K562 (cell line): Measurements from ENCODE around the gene SHBG. TPM values are rescaled to one million over a fixed set of nuclear protein-coding genes. Genes with fewer than 3 reads are reported as not detected.

Experiments used
- ATAC-seq: fragments of 200-7000 bp; cut with Tn5 transposase; 3 replicates; pipeline ENCODE4 v1.9.1; 2020; ENCODE audit warnings: moderate library complexity
- BruUV-seq: library from RNA; stranded (reverse); fragments of 400-500 nt; replicated peaks from 2 replicates; lab custom pipeline; 2021; lab: Mats Ljungman, UMichigan
- CTCF ChIA-PET: fragments of 300-600 bp; formaldehyde crosslinking; extraction: SDS; loops from one replicate; lab custom pipeline; 2021; ENCODE audit warnings: low intra/inter-chr PET ratio; lab: Yijun Ruan, JAX
- POLR2A ChIA-PET: fragments of 300-600, 350-650 bp; sonication (Branson Sonifier 250); formaldehyde crosslinking; extraction: SDS; loops from one replicate; lab custom pipeline; 2021; ENCODE audit warnings: antibody characterized with exemption, inconsistent platforms; lab: Yijun Ruan, JAX
- DNase-seq, 4 experiments: peaks; one replicate each; pipeline versions ENCODE4 v3.0.0 to v3.0.0-alpha.2; 2011 to 2018; ENCODE audit warnings: low spot score in 3 of 4, mixed read lengths in 3 of 4; ENCODE audit errors: extremely low read depth in 1 of 4
- FAIRE-seq: peaks from 2 replicates; lab custom pipeline; 2011; peaks lifted over from hg19 to GRCh38; lab: Jason Lieb, UNC
- H2AFZ ChIP-seq: 2 replicates; pipeline ENCODE4 v1.6.0; 2011; ENCODE audit warnings: low read depth, low read length, control low read depth, inconsistent platforms
- H3K27ac ChIP-seq: fragments of 200-600 bp; 3 replicates; pipeline ENCODE4 v1.8.0; 2011; ENCODE audit warnings: low read depth, mild to moderate bottlenecking, control low read depth, inconsistent platforms, low read length, moderate library complexity, mixed read lengths; ENCODE audit errors: extremely low read depth
- H3K27me3 ChIP-seq, 2 experiments: fragments of 300-600 bp in 1 of 2; 2 replicates in 1 of 2; 3 replicates in 1 of 2; pipeline versions ENCODE4 v1.6.0 to v1.8.0; 2011; ENCODE audit warnings: inconsistent platforms in 2 of 2, low read length in 2 of 2, mild to moderate bottlenecking in 1 of 2, mixed read lengths in 1 of 2, moderate library complexity in 1 of 2; ENCODE audit not compliant: control insufficient read depth in 2 of 2, insufficient read depth in 2 of 2
- H3K36me3 ChIP-seq: fragments of 300-600 bp; 3 replicates; pipeline ENCODE4 v1.8.0; 2011; ENCODE audit warnings: mild to moderate bottlenecking, low read length, inconsistent platforms; ENCODE audit not compliant: control insufficient read depth, insufficient read depth
- H3K4me1 ChIP-seq, 2 experiments: fragments of 200-600 bp in 1 of 2; replicated peaks in 1 of 2; 2 replicates in 1 of 2; 3 replicates in 1 of 2; pipeline versions ENCODE4 v1.5.1 to v1.8.0; 2011; ENCODE audit warnings: inconsistent platforms in 2 of 2, low read length in 2 of 2, mild to moderate bottlenecking in 1 of 2, mixed read lengths in 1 of 2, moderate library complexity in 1 of 2; ENCODE audit not compliant: control insufficient read depth in 2 of 2, insufficient read depth in 2 of 2
- H3K4me2 ChIP-seq: 2 replicates; pipeline ENCODE4 v1.6.1; 2011; ENCODE audit warnings: low read length, control low read depth, inconsistent platforms, mixed read lengths; ENCODE audit not compliant: insufficient read depth
- H3K4me3 ChIP-seq: fragments of 200-600 bp; sonication (generic), shearing (Covaris generic); 2 replicates; pipeline ENCODE4 v1.5.1; 2016; ENCODE audit warnings: control low read depth, inconsistent platforms
- H3K79me2 ChIP-seq: fragments of 200-600 bp; 3 replicates; pipeline ENCODE4 v1.8.0; 2011; ENCODE audit warnings: low read length, inconsistent platforms; ENCODE audit not compliant: control insufficient read depth, insufficient read depth
- H3K9ac ChIP-seq, 2 experiments: 2 replicates each; pipeline versions ENCODE4 v1.6.0 to v1.6.1; 2011; ENCODE audit warnings: low read depth in 2 of 2, low read length in 2 of 2, control low read depth in 1 of 2, inconsistent platforms in 1 of 2, mild to moderate bottlenecking in 1 of 2, mixed read lengths in 1 of 2; ENCODE audit not compliant: insufficient read depth in 1 of 2
- H3K9me1 ChIP-seq: one replicate; pipeline ENCODE4 v1.6.0; 2011; ENCODE audit warnings: inconsistent platforms, mild to moderate bottlenecking, low read length, moderate library complexity; ENCODE audit not compliant: control insufficient read depth, insufficient read depth
- H3K9me3 ChIP-seq: replicated peaks from 2 replicates; pipeline ENCODE4 v1.5.1; 2011; ENCODE audit warnings: low read depth, low read length, inconsistent platforms; ENCODE audit not compliant: control insufficient read depth, insufficient read depth
- H4K20me1 ChIP-seq: replicated peaks from 2 replicates; pipeline ENCODE4 v1.6.1; 2011; ENCODE audit warnings: low read length, inconsistent platforms, mixed read lengths; ENCODE audit not compliant: control insufficient read depth, insufficient read depth
- DEAF1 ChIP-seq: fragments of 450-650 bp; formaldehyde crosslinking; IDR thresholded peaks from 2 replicates; pipeline ENCODE4 v1.4.0; 2020; ENCODE audit warnings: mild to moderate bottlenecking, moderate library complexity
- EZH2 ChIP-seq: IDR thresholded peaks from 2 replicates; pipeline ENCODE4 v1.6.1; 2012; ENCODE audit warnings: low read depth, mild to moderate bottlenecking, inconsistent platforms, low read length, borderline replicate concordance
- HDAC3 ChIP-seq: fragments of 450-650 bp; IDR thresholded peaks from 2 replicates; pipeline ENCODE4 v1.6.1; 2018; ENCODE audit warnings: borderline replicate concordance, mild to moderate bottlenecking, moderate library complexity; ENCODE audit not compliant: partially characterized antibody
- HNRNPUL1 ChIP-seq: fragments of 200-400 bp; formaldehyde crosslinking; IDR thresholded peaks from 2 replicates; pipeline ENCODE4 v1.6.1; 2017; ENCODE audit warnings: low read length
- KDM5B ChIP-seq: fragments of 200-600 bp; sonication (generic); IDR thresholded peaks from 2 replicates; pipeline ENCODE4 v1.6.1; 2012; ENCODE audit warnings: low read depth, mild to moderate bottlenecking, moderate library complexity, low read length, control low read depth, inconsistent platforms; ENCODE audit not compliant: insufficient replicate concordance
- MAZ ChIP-seq, 2 experiments: fragments of 450-650 bp in 1 of 2; sonication (generic) in 1 of 2; formaldehyde crosslinking; IDR thresholded peaks in 1 of 2; conservative IDR thresholded peaks in 1 of 2; 2 replicates each; pipeline versions ENCODE4 v1.4.0 to v1.5.0; 2020; ENCODE audit warnings: mild to moderate bottlenecking in 1 of 2, missing genetic modification reagents in 1 of 2
- MCM3 ChIP-seq: fragments of 450-650 bp; IDR thresholded peaks from 2 replicates; pipeline ENCODE4 v1.6.1; 2016
- MEF2D ChIP-seq: conservative IDR thresholded peaks from 2 replicates; pipeline ENCODE4 v1.6.1; 2016; ENCODE audit warnings: low read depth, missing genetic modification characterization, missing compliant biosample characterization
- NFIC ChIP-seq: fragments of 450-650 bp; IDR thresholded peaks from 2 replicates; pipeline ENCODE4 v1.6.1; 2017; ENCODE audit warnings: mild to moderate bottlenecking, inconsistent platforms
- RBM25 ChIP-seq: fragments of 200-400 bp; formaldehyde crosslinking; IDR thresholded peaks from 2 replicates; pipeline ENCODE4 v1.6.1; 2018; ENCODE audit warnings: low read length, low read depth, moderate library complexity; ENCODE audit not compliant: severe bottlenecking
- TAF1 ChIP-seq: IDR thresholded peaks from 2 replicates; pipeline ENCODE4 v1.6.1; 2011; ENCODE audit warnings: mild to moderate bottlenecking, low read length, moderate library complexity; ENCODE audit not compliant: insufficient read depth, control insufficient read depth, severe bottlenecking; ENCODE audit errors: extremely low read depth
- TCFL5 ChIP-seq: fragments of 250-450 bp; sonication (Bioruptor Pico); conservative IDR thresholded peaks from 2 replicates; pipeline ENCODE4 v1.6.1; 2021; ENCODE audit warnings: mild to moderate bottlenecking, moderate library complexity, matching md5 sums
- TEAD1 ChIP-seq, 2 experiments: fragments of 450-650 bp in 1 of 2; sonication (generic) in 1 of 2; formaldehyde crosslinking; IDR thresholded peaks; 2 replicates each; pipeline versions ENCODE4 v1.4.0 to v1.8.0; 2020 to 2022; ENCODE audit warnings: mild to moderate bottlenecking in 2 of 2, missing genetic modification reagents in 1 of 2
- ZC3H4 ChIP-seq: sonication (generic); formaldehyde crosslinking; IDR thresholded peaks from 2 replicates; pipeline ENCODE4 v1.9.0; 2021; ENCODE audit warnings: missing genetic modification reagents, borderline replicate concordance
- ZKSCAN1 ChIP-seq: fragments of 150-350 bp; IDR thresholded peaks from 2 replicates; pipeline ENCODE4 v1.6.1; 2016; ENCODE audit warnings: low read depth, low read length
- ZNF511 ChIP-seq: sonication (generic); formaldehyde crosslinking; IDR thresholded peaks from 2 replicates; pipeline ENCODE4 v1.8.0; 2022; ENCODE audit warnings: mild to moderate bottlenecking, missing genetic modification reagents
- WGBS: fragments of 100-300 bp; shearing (Covaris generic); methylation state at CpG from one replicate; pipeline ENCODE4 v1.1.6; 2016; ENCODE audit warnings: low coverage, mixed read lengths; ENCODE audit not compliant: insufficient coverage; ENCODE audit errors: missing lambda C conversion rate; 5-methylcytosine and 5-hydroxymethylcytosine counted together
- in situ Hi-C: fragments of 300-500 bp; cut with MboI; formaldehyde crosslinking; loops from 4 replicates; pipeline ENCODE4 v1.15.0; 2018; ENCODE audit warnings: inconsistent platforms, mixed read lengths
- intact Hi-C: fragments of 100-400 bp; cut with micrococcal nuclease; formaldehyde crosslinking; loops from 2 replicates; pipeline ENCODE4 v1.14.2; 2022
- polyA plus RNA-seq, 8 experiments: library from polyadenylated mRNA; depleted of rRNA in 4 of 8; stranded (reverse) in 5 of 8; unstranded in 3 of 8; fragments of >200 nt; fragmentation: Nextera tagmentation in 2 of 8; fragmentation: Illumina TruSeq in 1 of 8; extraction: Ambion mirVana in 2 of 8; extraction: Trizol in 1 of 8; gene quantifications; 2 replicates each; pipeline versions ENCODE4 v1.2.1 to v1.2.3, GENCODE V29; 2011 to 2014; ENCODE audit warnings: inconsistent platforms in 1 of 8, missing spikeins in 1 of 8
- total RNA-seq, 7 experiments: library from RNA; depleted of rRNA in 6 of 7; stranded (reverse); fragments of >200 nt in 6 of 7; fragmentation: Illumina TruSeq in 2 of 7; extraction: Trizol in 2 of 7; gene quantifications; 2 replicates each; pipeline versions ENCODE4 v1.2.1 to v1.2.3, GENCODE V29; 2011 to 2021; ENCODE audit warnings: low replicate concordance in 1 of 7

Gene SHBG
- total and polyA plus RNA-seq, 9 of the 15 experiments (the other 6 are each of a cell fraction or from before 2014, with no cell fraction given), result not detected

- no peak overlapping the region for H2AFZ ChIP-seq
- DNase-seq, result no peak
- no peak overlapping the region for H3K4me2 ChIP-seq
- peaks cover 0 to 17% of the 10 kb centered on the region in 2 experiments; a peak in 4 of 5 replicates for H3K4me1 ChIP-seq
- in situ Hi-C loops, result no loop called here
- no peaks in the 10 kb centered on the region for H3K9me3 ChIP-seq
- FAIRE-seq, result no peak
- WGBS, result 66% methylated on average over 6 of the region's 7 CpGs
- H3K79me2 ChIP-seq, result no peaks in the 10 kb centered on the region
- H3K27ac ChIP-seq, result no peak overlapping the region
- H3K4me3 ChIP-seq, result no peak overlapping the region
- no peaks in the 10 kb centered on the region for H3K36me3 ChIP-seq
- H3K9ac ChIP-seq, result no peak overlapping the region
- no TSS peak for BruUV-seq
- H3K9me1 ChIP-seq, result no peaks in the 10 kb centered on the region
- H3K27me3 ChIP-seq, result no peaks in the 10 kb centered on the region
- no peak for ATAC-seq
- CTCF ChIA-PET, result no interaction called here
- POLR2A ChIA-PET, result interaction anchor here (0.7 to 3.5 kb wide), 2 partner anchors 11 to 60 kb away, joined by 5 to 38 read pairs; partner anchors contain the start of genes TP53 and WRAP53
- TF ChIP-seq EZH2 (no peak), TEAD1 (CRISPR knock-in tag; IDR thresholded peaks at IDR 0.05) (no peak), ZC3H4 (CRISPR knock-in tag) (no peak), KDM5B (no peak), RBM25 (no peak), HDAC3 (no peak), ZNF511 (CRISPR knock-in tag) (no peak), HNRNPUL1 (no peak), MAZ (CRISPR knock-in tag; conservative IDR thresholded peaks at IDR 0.05 in 1 of 2, IDR thresholded peaks at IDR 0.05 in 1 of 2) (no peak), TCFL5 (CRISPR knock-in tag) (no peak), TAF1 (no peak), MCM3 (no peak), ZKSCAN1 (no peak), MEF2D (tag) (no peak), DEAF1 (no peak), NFIC (no peak)
- intact Hi-C loops, result no loop called here
- no peaks in the 10 kb centered on the region for H4K20me1 ChIP-seq
Observed at GRCh38 chr17:7626307-7626706, 3.6 kb upstream of the SHBG start.
